CD4-positive, alpha-beta T cell treated with Interleukin-4 for 1 hour (primary cell): Measurements from ENCODE around the gene TBX15.
"Not testable (repeated sequence)": the region's sequence is repeated elsewhere in the genome, so short reads cannot be mapped to it uniquely, and the experiment has no call there.

ENCODE experiments used
- DNase-seq, 2 donors: peaks; one replicate each; pipeline ENCODE4 v3.0.0-alpha.2; 2020 to 2022

Gene TBX15

DNA sequence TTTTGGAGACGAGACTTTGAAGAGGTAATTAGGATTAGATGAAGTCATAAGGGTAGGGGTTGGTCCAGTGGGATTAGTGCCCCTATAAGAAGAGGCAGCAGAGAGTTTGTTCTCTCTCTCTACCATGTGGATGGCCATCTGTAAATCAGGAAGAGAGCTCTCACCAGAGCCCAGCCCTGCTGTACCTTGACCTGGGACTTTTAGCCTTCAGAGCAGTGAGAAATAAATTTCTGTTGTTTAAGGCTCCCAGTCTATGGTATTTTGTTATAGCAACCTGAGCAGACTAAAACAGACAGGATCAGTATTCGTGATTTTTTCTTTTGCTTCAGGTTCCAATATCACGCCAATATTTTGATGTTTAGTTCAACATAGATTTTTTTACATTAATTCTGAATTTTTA, 30.0 kb downstream of the TBX15 start:
- no peak for DNase-seq

DNA sequence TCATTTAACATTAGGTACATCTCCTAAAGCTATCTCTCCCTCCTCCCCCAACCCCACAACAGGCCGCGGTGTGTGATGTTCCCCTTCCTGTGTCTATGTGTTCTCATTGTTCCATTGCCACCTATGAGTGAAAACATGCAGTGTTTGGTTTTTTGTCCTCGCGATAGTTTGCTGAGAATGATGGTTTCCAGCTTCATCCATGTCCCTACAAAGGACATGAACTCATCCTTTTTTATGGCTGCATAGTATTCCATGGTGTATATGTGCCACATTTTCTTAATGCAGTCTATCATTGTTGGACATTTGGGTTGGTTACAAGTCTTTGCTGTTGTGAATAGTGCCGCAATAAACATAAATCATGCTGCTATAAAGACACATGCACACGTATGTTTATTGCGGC, 30.6 kb downstream of the TBX15 start:
- not testable (repeated sequence) for DNase-seq

DNA sequence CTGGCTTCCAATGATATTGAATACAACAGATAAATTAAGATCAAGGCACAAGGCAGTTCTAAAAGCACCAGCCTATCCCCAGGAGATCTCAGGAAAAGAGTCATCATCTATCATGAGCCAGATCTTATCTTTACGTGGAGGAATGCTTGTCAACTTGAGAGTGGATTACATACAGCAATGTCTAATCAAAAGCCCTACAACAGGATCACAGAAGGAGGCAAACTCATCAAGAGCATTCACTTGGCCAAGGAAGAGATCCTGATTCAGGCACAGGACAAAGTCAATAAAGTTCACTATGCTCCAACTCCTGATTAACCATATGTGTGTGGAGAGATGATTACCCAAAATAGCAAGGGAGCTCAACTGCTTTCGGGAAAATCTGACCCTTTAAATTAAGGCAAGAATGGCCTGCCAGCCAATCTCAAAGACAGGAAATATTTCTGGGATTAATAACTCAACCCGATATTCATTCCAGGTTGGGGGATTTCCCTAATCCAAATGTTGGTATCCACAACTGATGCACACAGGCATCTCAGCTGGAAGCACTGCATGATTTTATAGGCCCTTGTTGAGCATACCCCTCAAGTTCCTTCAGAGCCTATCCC, 33.7 kb downstream of the TBX15 start:
- DNase-seq = no peak

DNA sequence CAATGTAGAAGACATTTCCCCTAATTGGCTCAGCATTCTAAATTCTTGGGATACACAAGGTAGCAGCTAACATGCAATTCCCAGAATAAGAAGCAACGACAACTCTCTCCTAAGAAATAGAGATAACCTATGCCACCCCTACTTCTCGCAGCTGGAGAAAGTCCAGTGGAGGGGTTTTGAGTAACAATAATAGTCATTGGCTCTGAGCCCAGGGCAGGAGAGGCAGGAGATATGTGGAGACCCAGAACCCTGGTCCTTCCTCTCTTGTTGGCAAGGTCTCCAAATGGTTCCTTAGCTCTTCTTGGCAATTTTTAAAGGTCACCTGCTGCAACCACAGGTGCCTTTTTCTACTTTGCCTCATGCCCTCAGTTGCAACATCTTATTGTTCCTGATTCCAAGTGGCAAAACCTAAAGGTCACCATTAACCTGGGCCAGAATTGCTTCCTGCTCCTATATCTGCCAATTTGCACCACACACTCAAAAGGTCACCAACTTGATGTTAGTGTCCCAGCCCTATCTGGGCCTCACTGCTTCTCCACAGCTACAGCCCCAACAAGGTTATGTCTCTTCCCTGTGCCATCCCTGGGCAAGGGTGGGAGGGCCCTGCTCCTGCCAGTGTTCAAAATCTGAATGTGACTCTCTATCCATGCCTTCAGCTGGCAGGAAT, 36.7 kb downstream of the TBX15 start:
- DNase-seq = no peak

DNA sequence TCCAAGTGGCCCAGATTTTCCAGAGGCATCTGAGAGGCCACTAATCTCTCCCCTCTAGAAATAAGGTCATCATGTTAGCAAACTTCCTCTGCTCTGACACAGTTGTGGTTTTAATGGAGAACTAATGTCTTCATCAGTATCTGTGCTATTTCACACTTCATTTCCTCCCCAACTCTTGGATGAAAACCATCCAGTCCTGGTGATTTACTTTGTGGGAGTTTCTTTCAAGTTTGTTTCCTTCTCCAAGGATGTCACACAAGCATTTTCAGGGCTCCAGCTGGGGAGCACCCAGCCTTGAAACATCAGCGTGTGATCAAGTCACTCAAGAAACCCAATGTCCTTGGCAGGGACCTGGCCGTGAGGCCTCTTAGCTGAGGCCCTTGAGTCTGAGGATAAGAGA, 38.8 kb downstream of the TBX15 start:
- no peak for DNase-seq

DNA sequence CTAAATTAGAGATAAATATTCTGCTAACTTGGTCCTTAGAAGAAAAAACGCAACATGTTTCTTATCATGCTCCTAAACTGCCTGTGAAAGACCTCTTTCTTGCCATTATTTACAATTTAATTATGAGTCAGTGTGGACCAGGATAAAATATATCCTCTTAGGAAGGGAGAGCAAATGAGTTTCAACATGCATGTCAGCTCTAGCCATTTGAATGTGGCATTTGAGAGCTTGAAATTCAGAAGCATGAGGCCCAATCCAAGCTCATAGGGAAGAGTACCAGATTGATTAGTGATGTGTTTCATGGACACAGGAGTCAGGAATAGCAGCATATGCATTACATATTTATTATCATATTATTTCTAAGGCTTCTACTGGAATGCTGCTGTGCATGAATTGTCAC, 39.3 kb downstream of the TBX15 start:
- no peak for DNase-seq

DNA sequence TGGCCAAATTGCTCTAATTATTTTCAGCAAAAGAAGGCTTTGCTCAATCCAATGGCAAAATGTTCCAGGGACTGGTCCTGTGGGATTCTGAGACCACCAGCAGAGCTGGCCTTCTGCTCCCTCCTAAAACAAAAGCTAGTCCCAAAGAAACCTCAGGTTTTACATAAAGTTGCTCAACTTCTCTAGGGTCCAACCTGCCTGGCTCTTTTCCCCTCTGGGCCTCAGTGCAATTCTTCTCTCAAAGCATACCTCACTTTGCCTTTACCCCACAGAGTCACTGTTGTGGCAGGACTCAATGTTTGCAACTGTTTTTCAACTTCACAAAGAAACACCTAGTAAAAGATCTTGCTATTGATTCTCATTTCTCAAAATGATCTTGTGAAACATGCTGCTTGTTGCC, 39.8 kb downstream of the TBX15 start:
- DNase-seq = no peak

DNA sequence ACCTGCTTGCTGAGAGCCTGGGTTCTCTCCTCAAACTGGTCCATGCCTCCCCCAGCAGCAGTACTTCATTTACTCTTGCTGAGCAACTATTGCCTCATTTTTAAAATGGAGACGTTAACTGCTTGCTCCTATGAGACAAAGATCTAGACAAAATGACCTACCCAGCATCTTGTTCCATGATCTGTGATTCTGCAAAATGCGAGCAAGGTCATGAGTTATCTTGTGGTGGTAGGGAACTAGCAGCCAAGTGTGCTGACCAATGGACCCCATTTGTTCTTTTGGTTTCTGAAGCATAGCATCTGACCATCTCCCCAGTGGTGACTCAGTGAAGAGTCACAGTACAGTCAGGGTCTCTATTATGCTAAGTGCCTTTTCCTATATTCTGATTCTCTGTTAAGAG, 40.4 kb downstream of the TBX15 start:
- DNase-seq = no peak

DNA sequence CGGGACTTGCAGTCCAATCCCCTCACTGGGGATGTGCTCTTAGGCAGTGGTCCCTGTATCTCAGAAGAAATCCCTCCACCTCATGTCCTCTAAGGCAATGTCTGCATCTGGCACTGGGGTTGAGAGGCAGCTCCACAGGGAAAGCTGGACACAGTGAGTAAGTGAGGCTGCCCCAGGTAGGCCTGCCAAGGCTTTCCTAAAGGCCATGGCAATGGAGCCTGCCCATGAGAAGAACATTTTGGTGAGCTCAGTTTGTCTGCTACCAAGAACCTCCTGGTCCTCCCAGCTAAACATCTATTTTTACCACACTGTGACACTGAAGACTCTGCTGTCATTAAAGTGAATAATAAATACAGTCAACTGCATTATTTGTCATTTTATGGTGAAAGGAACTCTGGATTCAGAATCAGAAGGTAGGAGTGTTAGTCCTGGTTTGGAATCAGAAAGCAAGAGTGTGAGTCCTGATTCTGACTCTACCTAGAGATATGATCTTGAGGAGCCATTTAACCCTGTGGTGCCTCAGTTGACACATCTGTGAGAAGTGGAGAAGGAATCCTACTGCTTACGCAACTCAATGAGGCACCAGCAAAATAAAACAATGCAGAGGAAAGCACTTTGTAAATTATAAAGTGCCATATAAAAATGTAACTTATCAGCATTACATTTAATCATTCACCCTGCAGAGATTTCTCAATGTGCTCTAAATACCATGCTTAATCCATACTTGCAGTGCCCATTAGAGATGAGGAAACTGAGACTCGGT, 41.0 kb downstream of the TBX15 start:
- no peak for DNase-seq

DNA sequence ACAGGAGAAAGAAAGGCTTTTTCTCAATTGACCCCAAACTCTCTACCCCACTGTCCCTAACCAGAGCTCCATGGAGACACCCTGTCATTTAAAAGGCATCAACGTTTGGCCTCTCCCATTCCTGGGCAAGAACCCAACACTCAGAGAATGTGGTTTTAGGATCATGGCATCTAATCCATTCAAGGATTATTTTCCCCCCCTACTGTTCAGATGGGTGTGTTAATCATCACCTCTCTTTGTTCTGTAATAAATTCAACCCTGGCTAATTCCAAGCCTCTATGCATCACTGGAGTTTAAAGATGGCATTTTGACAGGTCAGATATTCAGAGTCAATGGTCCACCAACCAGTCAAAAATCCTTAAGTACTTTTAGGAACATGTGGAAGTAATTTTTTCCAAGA, 42.7 kb downstream of the TBX15 start:
- DNase-seq = no peak

DNA sequence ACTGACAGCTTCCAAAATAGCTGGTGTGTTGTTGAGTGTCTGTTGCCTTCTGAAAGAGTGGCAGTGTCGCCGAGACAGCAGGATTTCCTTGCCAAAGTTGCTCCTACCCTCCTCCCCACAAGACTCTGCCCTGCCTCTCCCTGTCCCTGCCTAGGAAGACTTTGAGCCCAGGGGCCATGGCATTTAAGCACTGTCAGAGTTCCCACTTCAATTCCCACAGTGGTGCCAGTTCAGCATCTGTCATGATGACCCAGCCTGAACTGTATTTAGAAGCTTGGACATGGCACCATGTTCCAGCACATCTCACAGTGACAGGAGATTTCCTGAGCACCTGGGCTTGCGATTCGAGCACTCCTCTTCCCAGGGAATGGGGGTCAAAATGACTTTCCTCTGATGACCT, 43.6 kb downstream of the TBX15 start:
- DNase-seq = no peak

DNA sequence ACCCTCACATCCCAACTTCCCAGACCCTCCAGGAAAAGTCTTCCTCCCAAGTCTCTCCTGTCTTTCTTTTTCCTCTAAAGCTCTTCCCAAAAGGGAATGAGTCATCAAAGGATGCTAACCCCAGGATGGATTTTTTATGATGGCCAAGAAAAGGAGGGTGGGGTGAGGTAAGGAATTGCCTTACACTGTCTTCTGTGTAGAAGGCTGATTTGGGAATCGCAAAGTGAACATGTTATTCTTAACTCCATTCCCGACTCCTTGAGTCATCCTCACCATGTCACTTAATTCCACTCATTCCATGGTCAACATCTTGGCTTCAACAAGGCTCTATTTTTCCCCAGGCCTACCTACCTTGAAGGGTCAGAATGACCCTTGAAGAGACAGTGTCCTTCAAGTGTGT, 44.0 kb downstream of the TBX15 start:
- no peak for DNase-seq

DNA sequence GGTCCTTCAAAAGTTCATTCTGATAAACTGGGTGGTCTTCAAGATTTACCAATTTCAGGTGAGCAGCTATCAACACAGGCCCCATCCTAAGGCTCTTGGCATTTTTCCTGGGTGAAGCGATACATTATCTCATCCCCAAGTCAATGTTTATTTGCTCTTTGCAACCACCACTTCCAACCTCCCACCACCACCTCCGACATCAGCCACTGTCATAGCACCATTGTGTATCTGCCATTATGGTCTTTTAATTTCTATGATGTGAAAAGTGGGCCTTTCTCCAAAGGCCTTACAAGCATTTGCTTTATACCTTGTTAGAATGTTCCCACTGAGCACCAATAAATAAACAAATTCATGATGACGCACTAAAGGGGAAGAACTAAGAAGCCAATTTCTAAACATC, 47.2 kb downstream of the TBX15 start:
- DNase-seq = no peak

DNA sequence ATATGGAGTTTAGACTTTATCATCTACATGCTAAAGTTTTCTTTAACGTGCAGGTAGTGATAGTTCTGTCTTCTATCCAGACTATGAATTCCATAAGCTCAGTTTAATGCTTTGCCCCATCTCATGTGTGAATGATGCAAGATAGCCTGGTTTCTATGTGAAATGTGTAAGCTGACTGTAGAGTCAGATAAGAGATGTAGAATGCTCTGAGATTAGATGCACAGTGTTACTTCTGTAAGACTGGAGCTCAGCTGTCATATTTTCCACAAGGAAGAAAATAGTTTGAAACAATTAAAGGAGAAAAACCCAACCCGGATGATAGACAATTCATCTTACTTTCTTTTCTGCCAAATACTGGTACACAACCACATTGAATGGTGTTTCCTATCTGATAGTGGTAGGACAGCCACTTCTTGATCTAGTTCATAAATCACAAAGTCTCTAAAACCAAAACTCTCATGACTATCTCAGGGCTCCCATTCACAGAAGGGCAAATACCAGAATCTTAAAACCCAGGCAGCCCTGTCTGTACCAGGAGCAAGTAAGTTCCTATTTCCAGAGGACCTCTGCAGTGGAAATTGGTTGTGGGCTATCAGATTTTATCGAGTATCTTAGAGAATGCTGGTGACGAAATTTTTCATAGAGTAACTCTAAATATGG, 50.6 kb downstream of the TBX15 start:
- no peak for DNase-seq

DNA sequence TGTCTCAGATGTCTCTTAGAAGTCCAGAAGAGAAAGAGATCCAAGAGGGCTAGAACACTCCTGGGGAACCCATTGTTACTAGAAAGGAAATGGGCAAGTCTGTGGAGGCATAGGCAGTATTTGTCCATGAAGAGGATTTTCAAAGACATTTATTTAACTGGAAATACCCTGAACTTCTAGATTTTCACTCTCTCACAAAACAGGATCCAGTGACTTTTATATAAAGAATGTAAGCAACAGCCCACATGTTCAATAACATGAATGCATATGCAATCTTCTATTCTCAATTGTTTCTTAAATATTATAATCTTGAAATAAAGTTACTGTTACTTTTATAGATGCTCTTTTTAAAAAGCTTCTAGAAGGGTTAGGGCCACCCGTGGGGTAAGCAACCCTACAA, 53.4 kb downstream of the TBX15 start:
- no peak for DNase-seq

DNA sequence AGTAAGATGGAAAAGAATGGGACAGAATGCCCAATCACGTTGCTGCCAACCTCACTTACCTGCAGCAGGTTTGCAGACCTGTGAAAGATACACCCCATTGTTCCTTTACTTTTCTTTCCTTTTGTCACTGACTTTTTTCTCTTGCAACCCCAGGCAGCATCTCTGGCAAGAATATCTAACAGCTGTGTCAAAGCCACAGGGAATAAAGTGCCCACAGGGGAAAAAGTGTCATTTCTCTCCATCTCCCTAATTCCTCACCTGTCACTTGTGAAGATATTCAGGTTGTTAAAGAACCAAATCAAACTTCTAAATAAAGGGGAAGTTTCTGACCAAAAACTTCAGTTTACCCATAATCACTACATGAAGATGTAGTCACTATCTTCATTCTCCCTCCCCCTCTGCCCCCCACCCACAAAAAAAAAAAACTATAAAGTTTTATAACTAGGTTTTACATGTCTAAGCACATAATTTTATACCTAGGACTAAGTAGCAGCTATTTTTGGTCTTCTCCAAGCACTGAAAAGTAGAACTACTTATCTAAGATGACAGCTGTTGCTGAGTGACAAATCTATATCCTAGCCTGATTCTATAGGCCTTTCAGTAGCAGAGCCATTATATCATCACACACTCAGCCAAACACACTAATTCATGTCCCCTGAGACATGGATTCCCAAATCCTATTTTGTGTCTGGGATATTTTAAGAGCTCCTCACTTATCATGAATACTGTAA, 54.9 kb downstream of the TBX15 start:
- DNase-seq = no peak

DNA sequence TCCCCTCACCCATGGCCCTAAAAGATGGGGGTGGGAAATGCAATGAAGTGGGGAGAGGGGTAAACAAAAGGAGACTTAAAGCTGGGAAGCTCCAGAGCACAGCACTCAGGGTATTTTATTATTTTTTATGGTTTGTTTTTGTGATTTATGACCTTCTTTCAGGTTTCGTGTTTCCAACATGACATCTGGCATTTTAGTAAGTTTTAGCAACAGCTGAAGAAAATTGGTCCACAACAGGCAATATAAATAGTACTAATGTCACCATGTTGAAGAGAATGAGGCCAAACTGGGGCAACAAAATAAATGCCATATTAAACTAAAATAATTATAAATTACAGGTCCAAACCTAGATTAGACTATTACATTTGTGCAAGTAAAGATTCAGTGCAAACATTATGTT, 56.3 kb downstream of the TBX15 start:
- no peak for DNase-seq

DNA sequence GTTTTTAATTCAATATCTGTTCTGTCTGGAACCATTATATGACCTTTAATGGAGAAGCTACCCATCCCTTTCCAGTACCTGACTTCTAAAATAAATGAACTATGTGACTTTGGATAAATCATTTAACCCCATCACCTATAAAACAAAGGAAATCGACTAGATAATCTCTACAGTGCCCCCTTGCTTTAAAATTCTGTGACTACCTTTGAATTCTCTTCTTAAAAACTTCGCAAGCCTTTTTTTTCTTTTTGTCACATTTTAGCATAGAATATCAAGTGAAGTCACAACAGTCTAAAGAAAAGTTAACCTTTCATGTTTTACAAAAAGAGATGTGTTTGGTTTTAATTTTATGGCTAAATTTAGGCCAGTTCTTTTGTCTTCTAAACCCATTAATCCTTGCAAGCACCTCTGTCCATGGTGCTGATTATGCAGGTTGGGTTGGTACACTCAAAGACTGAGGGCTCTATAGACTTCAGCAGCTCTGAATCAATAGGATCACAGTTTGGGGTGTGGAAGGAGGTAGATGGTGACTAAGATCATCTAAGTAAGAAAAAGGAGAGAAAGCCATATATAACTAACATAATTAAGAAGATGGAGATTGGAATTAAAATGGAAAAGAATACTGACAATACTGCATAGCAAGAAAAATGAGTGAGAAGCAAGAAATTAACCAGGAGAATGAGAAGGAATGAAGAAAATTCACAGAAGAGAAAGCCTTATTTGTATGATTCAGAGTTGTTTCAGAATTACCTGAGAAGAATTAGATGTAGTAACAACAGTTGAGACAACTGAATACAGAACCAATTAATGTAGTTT, 59.2 kb downstream of the TBX15 start:
- no peak for DNase-seq

DNA sequence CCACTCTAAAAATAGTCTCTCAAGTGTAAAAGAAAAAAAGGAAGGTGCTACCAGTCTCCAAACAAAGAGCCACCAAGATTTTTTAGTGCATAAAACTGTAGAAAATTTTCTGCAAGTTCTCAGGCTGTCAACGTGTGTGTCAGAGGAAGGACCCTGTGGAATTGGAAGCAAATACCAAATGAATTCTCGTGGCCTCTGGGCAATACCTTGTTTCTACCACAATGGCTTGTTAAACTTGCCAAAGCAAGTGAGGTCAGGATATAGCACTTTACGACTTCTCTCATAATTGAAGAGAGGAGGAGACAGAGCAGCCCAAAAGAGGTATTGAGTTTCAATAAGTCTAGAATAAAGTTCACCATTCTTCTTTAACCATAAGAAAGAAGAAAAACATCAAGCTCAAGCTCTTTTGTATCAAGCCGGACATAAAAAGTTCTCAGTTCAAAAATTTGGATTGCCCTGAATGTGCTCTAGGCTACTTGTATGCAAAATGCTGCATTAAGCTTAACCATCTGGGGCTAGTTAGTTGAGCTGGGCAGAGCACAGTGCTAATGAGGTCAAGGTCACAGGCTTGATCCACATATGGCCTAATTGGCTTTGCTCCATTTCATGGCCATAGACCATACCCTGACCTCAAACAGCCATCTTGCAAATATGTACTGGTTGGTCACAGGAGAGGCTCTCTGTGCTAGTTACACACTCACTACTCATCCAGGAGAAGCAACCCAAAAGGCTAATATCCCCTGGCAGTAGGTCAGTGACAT, 60.5 kb downstream of the TBX15 start:
- no peak for DNase-seq

DNA sequence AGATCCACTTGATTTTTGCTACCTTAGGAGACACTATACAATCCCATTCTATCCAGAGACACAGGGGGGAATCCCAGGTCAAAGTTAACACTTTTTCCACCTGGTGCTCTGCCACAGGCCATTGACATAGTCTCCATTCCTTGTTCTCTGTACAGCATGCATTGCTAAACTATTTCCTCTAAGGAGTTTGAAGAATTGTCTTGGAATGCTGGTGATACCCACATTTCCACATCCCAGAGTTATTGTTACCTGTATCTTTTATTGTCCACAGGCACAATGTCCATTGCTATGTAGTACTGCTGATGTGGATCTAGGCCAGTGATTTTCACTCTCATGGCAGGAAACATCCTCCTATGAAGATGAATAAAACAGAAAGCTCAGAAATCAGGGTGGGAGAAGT, 61.9 kb downstream of the TBX15 start:
- no peak for DNase-seq

DNA sequence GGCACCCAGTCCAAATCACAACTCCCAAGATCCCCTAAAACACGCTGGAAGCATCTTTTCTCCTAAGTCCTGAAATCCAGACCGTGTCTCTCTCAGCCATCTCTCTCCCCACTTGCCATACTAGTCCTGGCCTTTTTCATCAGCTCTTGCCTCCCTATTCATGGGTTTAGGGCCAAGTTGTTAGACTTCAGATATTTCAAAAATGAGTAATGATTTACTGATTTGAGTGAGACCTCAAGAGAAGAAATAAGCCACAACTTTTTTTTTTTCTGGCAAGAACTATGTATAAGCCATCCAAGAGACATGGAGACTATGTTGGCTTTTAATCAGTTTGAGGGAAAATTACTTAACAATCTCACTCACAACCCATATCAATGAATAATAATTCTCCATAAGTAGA, 62.5 kb downstream of the TBX15 start:
- no peak for DNase-seq

DNA sequence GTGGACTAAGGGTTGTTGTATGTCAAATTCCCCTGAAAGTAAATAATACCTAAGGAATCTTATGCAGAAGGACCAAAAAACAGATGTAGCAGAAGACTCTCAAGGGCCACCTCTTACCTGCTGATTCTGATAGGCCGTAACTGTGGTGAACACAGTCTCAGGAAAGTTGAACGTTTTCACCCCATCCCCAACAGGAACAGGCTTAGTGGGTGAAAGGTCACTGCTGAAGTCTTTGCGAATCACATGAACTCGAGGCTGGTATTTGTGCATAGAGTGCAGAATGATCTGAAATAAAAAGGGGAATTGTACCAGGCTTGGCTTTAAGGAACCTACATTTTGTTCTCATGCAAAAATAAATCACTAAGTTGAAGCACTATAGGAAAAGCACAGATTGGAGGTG, 64.8 kb downstream of the TBX15 start:
- no peak for DNase-seq
